ENCODE data around the gene MAD1L1. TPM values are rescaled to one million over a fixed set of nuclear protein-coding genes. Genes with fewer than 3 reads are reported as not detected.

The MAD1L1 gene
- total and polyA plus RNA-seq, 2 of the 8 experiments (the other 6 are each of a cell fraction or from before 2014, with no cell fraction given): 40.4 to 44.6 TPM

GRCh38 chr7:2088801-2089200, 143.9 kb downstream of the MAD1L1 start (continued):
- TF ChIP-seq CHD7 (IDR thresholded peaks at IDR 0.05; ENCODE audit: insufficient replicate concordance, low read length): no peak
- no peak for TF ChIP-seq BACH1 (IDR thresholded peaks at IDR 0.05; ENCODE audit: low read length)
- no peak for TF ChIP-seq SIRT6 (IDR thresholded peaks at IDR 0.05; ENCODE audit: low read length)
- TF ChIP-seq MAFK (IDR thresholded peaks at IDR 0.05; ENCODE audit: low read depth, low read length): no peak
- TF ChIP-seq KDM1A (IDR thresholded peaks at IDR 0.05; ENCODE audit: borderline replicate concordance, low read length): no peak
- no peak for TF ChIP-seq KDM4A (IDR thresholded peaks at IDR 0.05; ENCODE audit: low read depth, low read length, severe bottlenecking)
- no peak for TF ChIP-seq HDAC2 (IDR thresholded peaks at IDR 0.05; ENCODE audit: borderline replicate concordance in 1 of 2, low read depth in 2 of 2, low read length in 2 of 2)
- no peak for TF ChIP-seq CREB1 (IDR thresholded peaks at IDR 0.05)
- no peak for TF ChIP-seq MAX (IDR thresholded peaks at IDR 0.05)
- TF ChIP-seq KDM5A (IDR thresholded peaks at IDR 0.05; ENCODE audit: low read length): no peak
